Keratinocyte (primary cell): ENCODE results near the gene MSANTD2. TPM values are rescaled to one million over a fixed set of nuclear protein-coding genes. Genes with fewer than 3 reads are reported as not detected.

Experiments used
- DNase-seq: peaks from one replicate; pipeline ENCODE4 v3.0.0-alpha.2; 2011; ENCODE audit warnings: low read depth, missing footprints, low spot score
- FAIRE-seq: peaks from 2 replicates; lab custom pipeline; 2011; peaks lifted over from hg19 to GRCh38; lab: Jason Lieb, UNC
- H2AFZ ChIP-seq: 2 replicates; pipeline ENCODE4 v1.6.0; 2012; ENCODE audit warnings: low read length, control low read depth, inconsistent platforms; ENCODE audit not compliant: control insufficient read depth
- H3K27ac ChIP-seq: 2 replicates; pipeline ENCODE4 v1.5.1; 2011; ENCODE audit warnings: low read length; ENCODE audit not compliant: control insufficient read depth, insufficient read depth
- H3K27me3 ChIP-seq: 3 replicates; pipeline ENCODE4 v1.6.0; 2011; ENCODE audit warnings: low read length; ENCODE audit not compliant: control insufficient read depth, insufficient read depth; ENCODE audit errors: extremely low read depth
- H3K36me3 ChIP-seq, 2 experiments: 2 replicates in 1 of 2; 3 replicates in 1 of 2; pipeline ENCODE4 v1.5.1; 2011; ENCODE audit warnings: low read length in 2 of 2, mild to moderate bottlenecking in 1 of 2; ENCODE audit not compliant: control insufficient read depth in 2 of 2, insufficient read depth in 2 of 2; ENCODE audit errors: extremely low read depth in 1 of 2
- H3K4me1 ChIP-seq: 3 replicates; pipeline ENCODE4 v1.5.1; 2011; ENCODE audit warnings: low read length; ENCODE audit not compliant: control insufficient read depth, insufficient read depth; ENCODE audit errors: extremely low read depth
- H3K4me2 ChIP-seq: 3 replicates; pipeline ENCODE4 v1.6.0; 2011; ENCODE audit warnings: low read depth, low read length; ENCODE audit not compliant: control insufficient read depth, insufficient read depth; ENCODE audit errors: extremely low read depth
- H3K4me3 ChIP-seq, 3 experiments: fragments of 200-600 bp in 1 of 3; sonication (generic) in 1 of 3; 2 replicates in 2 of 3; 3 replicates in 1 of 3; pipeline ENCODE4 v1.5.1; 2011 to 2016; ENCODE audit warnings: low read length in 3 of 3, mild to moderate bottlenecking in 3 of 3, control low read depth in 2 of 3, inconsistent platforms in 1 of 3, low read depth in 1 of 3, mixed read lengths in 1 of 3, mixed run types in 1 of 3, moderate library complexity in 1 of 3; ENCODE audit not compliant: control insufficient read depth in 2 of 3, insufficient read depth in 2 of 3; ENCODE audit errors: extremely low read depth in 1 of 3
- H3K79me2 ChIP-seq: 2 replicates; pipeline ENCODE4 v1.6.0; 2012; ENCODE audit warnings: low read length; ENCODE audit not compliant: control insufficient read depth, insufficient read depth
- H3K9ac ChIP-seq: 3 replicates; pipeline ENCODE4 v1.6.0; 2011; ENCODE audit warnings: low read length; ENCODE audit not compliant: control insufficient read depth, insufficient read depth; ENCODE audit errors: extremely low read depth
- H3K9me1 ChIP-seq: 3 replicates; pipeline ENCODE4 v1.6.0; 2011; ENCODE audit warnings: low read length; ENCODE audit not compliant: control insufficient read depth, insufficient read depth; ENCODE audit errors: extremely low read depth
- H3K9me3 ChIP-seq: 2 replicates; pipeline ENCODE4 v1.5.1; 2012; ENCODE audit warnings: low read depth, low read length; ENCODE audit not compliant: control insufficient read depth
- H4K20me1 ChIP-seq: 3 replicates; pipeline ENCODE4 v1.6.0; 2011; ENCODE audit warnings: low read length; ENCODE audit not compliant: control insufficient read depth, insufficient read depth; ENCODE audit errors: extremely low read depth
- CTCF ChIP-seq, 3 experiments: IDR thresholded peaks in 1 of 3; conservative IDR thresholded peaks in 1 of 3; optimal IDR thresholded peaks in 1 of 3; 2 replicates in 2 of 3; 3 replicates in 1 of 3; pipeline versions ENCODE3 to v1.5.1; 2011; ENCODE audit warnings: low read length in 3 of 3, mild to moderate bottlenecking in 3 of 3, moderate library complexity in 2 of 3, control low read depth in 1 of 3, inconsistent platforms in 1 of 3; ENCODE audit not compliant: insufficient read depth in 2 of 3; ENCODE audit errors: extremely low read depth in 1 of 3
- EZH2 ChIP-seq: IDR thresholded peaks from one replicate; pipeline ENCODE4 v1.6.1; 2012; ENCODE audit warnings: inconsistent platforms, mild to moderate bottlenecking, low read length, moderate library complexity
- dilution Hi-C: fragments of 300-500 bp; cut with MboI; formaldehyde crosslinking; loops from one replicate; pipeline ENCODE4 v1.7.0; 2020; ENCODE audit warnings: low sequenced_read_pairs; ENCODE audit not compliant: extremely low pct_ligation_motif_present
- polyA plus RNA-seq, 5 experiments: library from polyadenylated mRNA; depleted of rRNA in 3 of 5; stranded (reverse) in 3 of 5; stranded (forward) in 1 of 5; unstranded in 1 of 5; fragments of >200 nt; gene quantifications; 1 replicate in 1 of 5; 2 replicates in 3 of 5; 3 replicates in 1 of 5; pipeline versions ENCODE4 v1.2.1 to v1.2.3, GENCODE V29; 2011 to 2012; ENCODE audit warnings: missing spikeins in 2 of 5, low read depth in 1 of 5, low replicate concordance in 1 of 5

MSANTD2 gene
- polyA plus RNA-seq, 1 donor (not counting 4 experiments of a cell fraction or from before 2014, with no cell fraction given): 6.6 TPM

- Histone ChIP-seq H4K20me1 (no peaks in the 10 kb centered on the region), H3K79me2 (no peaks in the 10 kb centered on the region), H3K4me1 (peaks cover 13% of the 10 kb centered on the region), H3K9me3 (no peaks in the 10 kb centered on the region), H3K27ac (no peak overlapping the region), H3K9me1 (no peaks in the 10 kb centered on the region), H3K27me3 (peaks cover 65% of the 10 kb centered on the region), H3K9ac (no peak overlapping the region), H3K4me3 (no peak overlapping the region), H3K36me3 (no peaks in the 10 kb centered on the region), H3K4me2 (peak overlapping the region; percentile 29), H2AFZ (no peak overlapping the region)
- dilution Hi-C loops: no loop called here
- TF ChIP-seq EZH2: no peak
- TF ChIP-seq CTCF (optimal IDR thresholded peaks at IDR 0.05 in 1 of 3, IDR thresholded peaks at IDR 0.05 in 1 of 3, conservative IDR thresholded peaks at IDR 0.05 in 1 of 3; ENCODE audit: extremely low read depth in 1 of 3, insufficient read depth in 2 of 3, low read length in 3 of 3): no peak
- DNase-seq: no peak
- FAIRE-seq: no peak
Observed at GRCh38 chr11:124761301-124762104, 38.7 kb downstream of the MSANTD2 start.

- dilution Hi-C loops: no loop called here
- no peaks in the 10 kb centered on the region for H3K79me2 ChIP-seq
- H3K27me3 ChIP-seq: peaks cover 72% of the 10 kb centered on the region
- H3K4me1 ChIP-seq: peaks cover 13% of the 10 kb centered on the region
- no peak overlapping the region for H3K4me3 ChIP-seq
- no peaks in the 10 kb centered on the region for H4K20me1 ChIP-seq
- no peak overlapping the region for H3K4me2 ChIP-seq
- no peaks in the 10 kb centered on the region for H3K36me3 ChIP-seq
- DNase-seq: no peak
- no peak for FAIRE-seq
- no peaks in the 10 kb centered on the region for H3K9me3 ChIP-seq
- no peak for TF ChIP-seq EZH2
- no peak for TF ChIP-seq CTCF (optimal IDR thresholded peaks at IDR 0.05 in 1 of 3, IDR thresholded peaks at IDR 0.05 in 1 of 3, conservative IDR thresholded peaks at IDR 0.05 in 1 of 3; ENCODE audit: extremely low read depth in 1 of 3, insufficient read depth in 2 of 3, low read length in 3 of 3)
- no peak overlapping the region for H3K27ac ChIP-seq
- H2AFZ ChIP-seq: no peak overlapping the region
- H3K9me1 ChIP-seq: no peaks in the 10 kb centered on the region
- no peak overlapping the region for H3K9ac ChIP-seq
Observed at GRCh38 chr11:124760806-124761205, 39.4 kb downstream of the MSANTD2 start.
